K562 (cell line): ENCODE data around the gene PFDN2. TPM values are rescaled to one million over a fixed set of nuclear protein-coding genes. Genes with fewer than 3 reads are reported as not detected.

Source experiments
- ARID3A ChIP-seq: IDR thresholded peaks from 2 replicates; pipeline ENCODE4 v1.6.1; 2012; ENCODE audit warnings: low read depth, low read length, improper control_type of control experiment, borderline replicate concordance
- BCOR ChIP-seq: fragments of 450-650 bp; IDR thresholded peaks from 2 replicates; pipeline ENCODE4 v1.6.1; 2016
- CTCFL ChIP-seq: IDR thresholded peaks from 2 replicates; pipeline ENCODE4 v1.6.1; 2011; ENCODE audit warnings: borderline replicate concordance, low read depth, mild to moderate bottlenecking, moderate library complexity, low read length; ENCODE audit not compliant: insufficient read depth, poor library complexity, severe bottlenecking
- E2F6 ChIP-seq, 2 experiments: IDR thresholded peaks; 2 replicates each; pipeline ENCODE4 v1.6.1; 2011; ENCODE audit warnings: borderline replicate concordance in 1 of 2, control low read depth in 1 of 2, low read depth in 1 of 2, low read length in 1 of 2, mild to moderate bottlenecking in 1 of 2, mixed read lengths in 1 of 2, moderate library complexity in 1 of 2; ENCODE audit not compliant: insufficient read depth in 1 of 2, insufficient read length in 1 of 2, poor library complexity in 1 of 2, severe bottlenecking in 1 of 2; ENCODE audit errors: extremely low read depth in 1 of 2
- ELF1 ChIP-seq: fragments of 200-800 bp; sonication (Bioruptor generic); IDR thresholded peaks from 2 replicates; pipeline ENCODE4 v1.6.1; 2016; ENCODE audit warnings: missing genetic modification characterization, missing compliant biosample characterization
- ELK3 ChIP-seq: fragments of 450-650 bp; formaldehyde crosslinking; IDR thresholded peaks from 2 replicates; pipeline ENCODE4 v1.4.0; 2020; ENCODE audit warnings: mild to moderate bottlenecking
- EP300 ChIP-seq: IDR thresholded peaks from 2 replicates; pipeline ENCODE4 v1.6.1; 2012; ENCODE audit warnings: low read length, improper control_type of control experiment
- GTF2B ChIP-seq: IDR thresholded peaks from 2 replicates; pipeline ENCODE4 v1.6.1; 2011; ENCODE audit not compliant: insufficient read length; ENCODE audit errors: extremely low read depth
- MTA3 ChIP-seq: fragments of 450-650 bp; formaldehyde crosslinking; IDR thresholded peaks from 2 replicates; pipeline ENCODE4 v1.6.1; 2017; ENCODE audit warnings: mild to moderate bottlenecking, borderline replicate concordance
- RAD21 ChIP-seq, 2 experiments: fragments of 250-450 bp in 1 of 2; fragments of 450-650 bp in 1 of 2; sonication (Bioruptor Pico) in 1 of 2; formaldehyde crosslinking in 1 of 2; IDR thresholded peaks in 1 of 2; conservative IDR thresholded peaks in 1 of 2; 2 replicates each; pipeline versions ENCODE4 v1.4.0 to v1.8.0; 2020 to 2022; ENCODE audit warnings: mild to moderate bottlenecking in 2 of 2, moderate library complexity in 1 of 2
- SRF ChIP-seq, 2 experiments: fragments of 250-450, 450-650 bp in 1 of 2; sonication (Bioruptor Pico) in 1 of 2; sonication (generic) in 1 of 2; formaldehyde crosslinking; IDR thresholded peaks; 2 replicates each; pipeline versions ENCODE4 v1.5.0 to v1.5.1; 2020 to 2022; ENCODE audit warnings: mild to moderate bottlenecking in 1 of 2, missing genetic modification reagents in 1 of 2
- THAP12 ChIP-seq: fragments of 250-450 bp; sonication (Bioruptor Pico); IDR thresholded peaks from 2 replicates; pipeline ENCODE4 v1.9.0; 2021; ENCODE audit warnings: mild to moderate bottlenecking, inconsistent platforms
- ZC3H11A ChIP-seq: IDR thresholded peaks from 2 replicates; pipeline ENCODE4 v1.6.1; 2012; ENCODE audit warnings: low read depth, low read length, improper control_type of control experiment
- ZNF41 ChIP-seq: fragments of 250-450 bp; sonication (Bioruptor Pico); conservative IDR thresholded peaks from 2 replicates; pipeline ENCODE4 v1.4.0; 2020; ENCODE audit warnings: mild to moderate bottlenecking
- ZNF449 ChIP-seq: fragments of 250-450 bp; sonication (Bioruptor Pico); IDR thresholded peaks from 2 replicates; pipeline ENCODE4 v1.8.0; 2022; ENCODE audit warnings: moderate library complexity, mild to moderate bottlenecking, inconsistent platforms
- ZNF75A ChIP-seq: fragments of 450-650 bp; formaldehyde crosslinking; IDR thresholded peaks from 2 replicates; pipeline ENCODE4 v1.4.0; 2020; ENCODE audit warnings: mild to moderate bottlenecking
- polyA plus RNA-seq, 8 experiments: library from polyadenylated mRNA; depleted of rRNA in 4 of 8; stranded (reverse) in 5 of 8; unstranded in 3 of 8; fragments of >200 nt; fragmentation: Nextera tagmentation in 2 of 8; fragmentation: Illumina TruSeq in 1 of 8; extraction: Ambion mirVana in 2 of 8; extraction: Trizol in 1 of 8; gene quantifications; 2 replicates each; pipeline versions ENCODE4 v1.2.1 to v1.2.3, GENCODE V29; 2011 to 2014; ENCODE audit warnings: inconsistent platforms in 1 of 8, missing spikeins in 1 of 8
- total RNA-seq, 7 experiments: library from RNA; depleted of rRNA in 6 of 7; stranded (reverse); fragments of >200 nt in 6 of 7; fragmentation: Illumina TruSeq in 2 of 7; extraction: Trizol in 2 of 7; gene quantifications; 2 replicates each; pipeline versions ENCODE4 v1.2.1 to v1.2.3, GENCODE V29; 2011 to 2021; ENCODE audit warnings: low replicate concordance in 1 of 7

Gene PFDN2
- total and polyA plus RNA-seq, 9 of the 15 experiments (the other 6 are each of a cell fraction or from before 2014, with no cell fraction given): 50.2 to 361 (median 144) TPM

- no peak for TF ChIP-seq MTA3
- TF ChIP-seq ELK3 (CRISPR knock-in tag): no peak
- TF ChIP-seq RAD21 (CRISPR knock-in tag; conservative IDR thresholded peaks at IDR 0.05 in 1 of 2, IDR thresholded peaks at IDR 0.05 in 1 of 2): peak; percentile 65 to 75
- TF ChIP-seq ARID3A: 0 out of 2 replicates have a peak, but pooled peaks have one; percentile 46
- TF ChIP-seq ZNF449 (CRISPR knock-in tag): no peak
- TF ChIP-seq THAP12 (CRISPR knock-in tag): no peak
- no peak for TF ChIP-seq BCOR
- TF ChIP-seq ZNF75A (CRISPR knock-in tag): no peak
- no peak for TF ChIP-seq ZC3H11A
- TF ChIP-seq ELF1 (tag): no peak
- no peak for TF ChIP-seq SRF (CRISPR knock-in tag; IDR thresholded peaks at IDR 0.05)
- TF ChIP-seq CTCFL: no peak
- TF ChIP-seq EP300: no peak
- TF ChIP-seq ZNF41 (CRISPR knock-in tag): no peak
- TF ChIP-seq GTF2B: no peak
- TF ChIP-seq E2F6 (IDR thresholded peaks at IDR 0.05; ENCODE audit: borderline replicate concordance in 1 of 2, extremely low read depth in 1 of 2, insufficient read depth in 1 of 2, insufficient read length in 1 of 2, low read depth in 1 of 2, low read length in 1 of 2, poor library complexity in 1 of 2, severe bottlenecking in 1 of 2): no peak
Observed at GRCh38 chr1:161139766-161140165, 21.9 kb upstream of the PFDN2 start (continued).
